Measurements from ENCODE around the gene FILIP1.
A peak's percentile ranks its signal among the peaks of the same experiment; 100 is the strongest.

FILIP1 gene

GRCh38 chr6:75374961-75375400 is 118.6 kb downstream of the FILIP1 start:
- DNase-seq: no peak

GRCh38 chr6:75372884-75373283 is 120.7 kb downstream of the FILIP1 start:
- no peak for DNase-seq

GRCh38 chr6:75370011-75370410 is 123.6 kb downstream of the FILIP1 start:
- no peak for DNase-seq

GRCh38 chr6:75368864-75369402 is 124.7 kb downstream of the FILIP1 start:
- DNase-seq: no peak

GRCh38 chr6:75368151-75368779 is 125.3 kb downstream of the FILIP1 start:
- DNase-seq: peak; percentile 30

- DNase-seq: no peak
Measured at GRCh38 chr6:75363304-75363703, 130.3 kb downstream of the FILIP1 start.

- no peak for DNase-seq
Measured at GRCh38 chr6:75353644-75354043, 140.0 kb downstream of the FILIP1 start.

GRCh38 chr6:75351570-75351969 is 142.0 kb downstream of the FILIP1 start:
- DNase-seq: no peak

GRCh38 chr6:75350808-75351207 is 142.8 kb downstream of the FILIP1 start:
- no peak for DNase-seq

- no peak for DNase-seq
Measured at GRCh38 chr6:75350156-75350555, 143.4 kb downstream of the FILIP1 start.

- DNase-seq: peak; percentile 59
Measured at GRCh38 chr6:75349262-75349984, 144.2 kb downstream of the FILIP1 start.

- no peak for DNase-seq
Measured at GRCh38 chr6:75348882-75349261, 144.7 kb downstream of the FILIP1 start.

GRCh38 chr6:75347898-75348610 is 145.5 kb downstream of the FILIP1 start:
- DNase-seq: no peak

- DNase-seq: no peak
Measured at GRCh38 chr6:75345413-75345812, 148.2 kb downstream of the FILIP1 start.

- no peak for DNase-seq
Measured at GRCh38 chr6:75344455-75344854, 149.1 kb downstream of the FILIP1 start.

GRCh38 chr6:75344021-75344420 is 149.6 kb downstream of the FILIP1 start:
- no peak for DNase-seq

GRCh38 chr6:75337835-75338580 is 155.6 kb downstream of the FILIP1 start:
- DNase-seq: no peak

- no peak for DNase-seq
Measured at GRCh38 chr6:75334266-75335040, 159.1 kb downstream of the FILIP1 start.

- DNase-seq: no peak
Measured at GRCh38 chr6:75333676-75334200, 159.9 kb downstream of the FILIP1 start.

GRCh38 chr6:75331151-75331550 is 162.4 kb downstream of the FILIP1 start:
- no peak for DNase-seq

GRCh38 chr6:75329703-75330102 is 163.9 kb downstream of the FILIP1 start:
- DNase-seq: no peak

- no peak for DNase-seq
Measured at GRCh38 chr6:75327807-75328206, 165.8 kb downstream of the FILIP1 start.

Measured in left hindlimb (tissue), 1 donor.